ENCODE data around the gene CGN. TPM values are rescaled to one million over a fixed set of nuclear protein-coding genes. Genes with fewer than 3 reads are reported as not detected.

The CGN gene
- total RNA-seq, 2 experiments from 2014 or later: 1.7 to 1.9 TPM

GRCh38 chr1:151478923-151479322, 32.3 kb upstream of the CGN start:
- no peak for TF ChIP-seq CTCF (IDR thresholded peaks at IDR 0.05)
- Mint-ChIP-seq H3K4me1 (ENCODE audit: low read depth) (peaks cover 10% of the 10 kb centered on the region), H3K36me3 (ENCODE audit: low read depth) (no peaks in the 10 kb centered on the region), H3K9me3 (peaks cover 1% of the 10 kb centered on the region), H3K27ac (no peak overlapping the region), H3K27me3 (peaks cover 3% of the 10 kb centered on the region), H3K4me3 (no peak overlapping the region)
- POLR2A ChIA-PET: interaction anchor here (1.0 kb wide), 1 partner anchor 14 kb away, joined by 3 read pairs; no protein-coding TSS in a partner anchor
- CTCF ChIA-PET: interaction anchor here (1.3 to 1.6 kb wide), 2 partner anchors 35 to 56 kb away, joined by 4 read pairs; no protein-coding TSS in a partner anchor
- DNase-seq: no peak
- ATAC-seq: no peak
- intact Hi-C loops (cut with micrococcal nuclease): no loop called here

GRCh38 chr1:151479462-151479861, 31.7 kb upstream of the CGN start:
- Mint-ChIP-seq H3K4me1 (ENCODE audit: low read depth) (peaks cover 10% of the 10 kb centered on the region), H3K4me3 (no peak overlapping the region), H3K36me3 (ENCODE audit: low read depth) (no peaks in the 10 kb centered on the region), H3K27ac (no peak overlapping the region), H3K27me3 (peaks cover 3% of the 10 kb centered on the region), H3K9me3 (peaks cover 1% of the 10 kb centered on the region)
- no peak for TF ChIP-seq CTCF (IDR thresholded peaks at IDR 0.05)
- ChIA-PET POLR2A (no interaction called here), CTCF (interaction anchor here (1.3 to 1.6 kb wide), 2 partner anchors 35 to 55 kb away, joined by 4 read pairs; no protein-coding TSS in a partner anchor)
- intact Hi-C loops (cut with micrococcal nuclease): no loop called here
- ATAC-seq (no peak), DNase-seq (no peak)

- no peak for DNase-seq
These were observed 29.2 kb upstream of the CGN start for GRCh38 chr1:151482017-151482416.

GRCh38 chr1:151485685-151486255, 25.4 kb upstream of the CGN start:
- Mint-ChIP-seq H3K9me3 (peaks cover 1% of the 10 kb centered on the region), H3K27me3 (no peaks in the 10 kb centered on the region), H3K27ac (no peak overlapping the region), H3K4me3 (no peak overlapping the region), H3K4me1 (ENCODE audit: low read depth) (no peaks in the 10 kb centered on the region), H3K36me3 (ENCODE audit: low read depth) (no peaks in the 10 kb centered on the region)
- no peak for DNase-seq
- CTCF ChIA-PET: interaction anchor here (0.9 to 1.4 kb wide), 2 partner anchors 9 to 10 kb away, joined by 3 read pairs; no protein-coding TSS in a partner anchor
- no peak for ATAC-seq
- intact Hi-C loops (cut with micrococcal nuclease): no loop called here
- no peak for TF ChIP-seq CTCF (IDR thresholded peaks at IDR 0.05)
- POLR2A ChIA-PET: interaction anchor here (1.6 kb wide), 1 partner anchor 12 kb away, joined by 4 read pairs; no protein-coding TSS in a partner anchor

More at GRCh38 chr1:151482017-151482416, 29.2 kb upstream of the CGN start:
- CTCF ChIA-PET: no interaction called here
- Mint-ChIP-seq H3K4me3 (no peak overlapping the region), H3K9me3 (peaks cover 1% of the 10 kb centered on the region), H3K27ac (no peak overlapping the region), H3K4me1 (ENCODE audit: low read depth) (no peaks in the 10 kb centered on the region), H3K36me3 (ENCODE audit: low read depth) (no peaks in the 10 kb centered on the region), H3K27me3 (no peaks in the 10 kb centered on the region)
- intact Hi-C loops (cut with micrococcal nuclease): no loop called here
- POLR2A ChIA-PET: no interaction called here
- TF ChIP-seq CTCF (IDR thresholded peaks at IDR 0.05): no peak
- ATAC-seq: no peak

- Mint-ChIP-seq H3K4me1 (ENCODE audit: low read depth) (no peaks in the 10 kb centered on the region), H3K9me3 (peaks cover 1% of the 10 kb centered on the region), H3K36me3 (ENCODE audit: low read depth) (no peaks in the 10 kb centered on the region), H3K27ac (no peak overlapping the region), H3K4me3 (no peak overlapping the region), H3K27me3 (no peaks in the 10 kb centered on the region)
- no peak for TF ChIP-seq CTCF (IDR thresholded peaks at IDR 0.05)
- ChIA-PET CTCF (no interaction called here), POLR2A (no interaction called here)
- DNase-seq (no peak), ATAC-seq (no peak)
- intact Hi-C loops (cut with micrococcal nuclease): no loop called here
These were observed 24.6 kb upstream of the CGN start for GRCh38 chr1:151486557-151486956.

Data from activated CD8-positive, alpha-beta T cell treated with anti-CD3 and anti-CD28 coated beads for 36 hours (primary cell).